H1 (cell line): Measurements from ENCODE around the gene RGL3. TPM values are rescaled to one million over a fixed set of nuclear protein-coding genes. Genes with fewer than 3 reads are reported as not detected.

Source experiments
- CTCF ChIA-PET: fragments of 300-600 bp; sonication (Branson Sonifier 250); formaldehyde crosslinking; loops from one replicate; lab custom pipeline; 2021; ENCODE audit not compliant: partially characterized antibody; lab: Charles Lee
- POLR2A ChIA-PET: fragments of 300-600 bp; sonication (Branson Sonifier 250); formaldehyde crosslinking; loops from one replicate; lab custom pipeline; 2021; ENCODE audit warnings: inconsistent platforms; ENCODE audit not compliant: partially characterized antibody; lab: Charles Lee
- DNase-seq, 2 experiments: peaks; one replicate each; pipeline versions ENCODE4 v3.0.0 to v3.0.0-alpha.2; 2010 to 2022; ENCODE audit warnings: low spot score in 2 of 2, low read depth in 1 of 2, mixed read lengths in 1 of 2
- FAIRE-seq: peaks from 2 replicates; lab custom pipeline; 2011; peaks lifted over from hg19 to GRCh38; lab: Jason Lieb, UNC
- H2AFZ ChIP-seq: 2 replicates; pipeline ENCODE4 v1.8.1; 2012; ENCODE audit warnings: low read length, inconsistent platforms
- H2AK5ac ChIP-seq: 2 replicates; pipeline ENCODE4 v1.6.1; 2013; ENCODE audit warnings: low read depth, low read length
- H2BK120ac ChIP-seq: replicated peaks from 2 replicates; pipeline ENCODE3; 2013; ENCODE audit warnings: low read depth, low read length, inconsistent platforms
- H2BK12ac ChIP-seq: 2 replicates; pipeline ENCODE4 v1.6.1; 2013; ENCODE audit warnings: low read depth, low read length
- H2BK15ac ChIP-seq: 2 replicates; pipeline ENCODE4 v1.6.1; 2013; ENCODE audit warnings: low read length
- H2BK20ac ChIP-seq: 2 replicates; pipeline ENCODE4 v1.6.1; 2013; ENCODE audit warnings: low read length
- H2BK5ac ChIP-seq: 2 replicates; pipeline ENCODE4 v1.6.1; 2013; ENCODE audit warnings: low read depth, low read length
- H3K14ac ChIP-seq: 2 replicates; pipeline ENCODE4 v1.6.1; 2013; ENCODE audit warnings: inconsistent platforms; ENCODE audit not compliant: insufficient read length
- H3K18ac ChIP-seq: 2 replicates; pipeline ENCODE4 v1.6.1; 2013; ENCODE audit warnings: low read length; ENCODE audit errors: extremely low read depth
- H3K23ac ChIP-seq: 2 replicates; pipeline ENCODE4 v1.6.1; 2013; ENCODE audit warnings: inconsistent platforms; ENCODE audit not compliant: insufficient read length
- H3K23me2 ChIP-seq: 2 replicates; pipeline ENCODE4 v1.6.1; 2013; ENCODE audit warnings: low read depth, low read length
- H3K27ac ChIP-seq: 2 replicates; pipeline ENCODE4 v1.6.1; 2011; ENCODE audit warnings: low read depth, low read length, inconsistent platforms
- H3K27me3 ChIP-seq, 4 experiments: replicated peaks in 1 of 4; 1 replicate in 1 of 4; 2 replicates in 3 of 4; pipeline versions ENCODE4 v1.6.1 to v1.8.1; 2011 to 2013; ENCODE audit warnings: low read length in 3 of 4, mild to moderate bottlenecking in 3 of 4, inconsistent platforms in 2 of 4, mixed read lengths in 2 of 4, moderate library complexity in 1 of 4; ENCODE audit not compliant: control insufficient read depth in 3 of 4, insufficient read depth in 3 of 4; ENCODE audit errors: extremely low read depth in 1 of 4
- H3K36me3 ChIP-seq, 4 experiments: 2 replicates each; pipeline versions ENCODE4 v1.6.1 to v1.8.1; 2011 to 2013; ENCODE audit warnings: mild to moderate bottlenecking in 4 of 4, low read length in 3 of 4, moderate library complexity in 2 of 4, control low read depth in 1 of 4, inconsistent platforms in 1 of 4; ENCODE audit not compliant: insufficient read depth in 4 of 4, control insufficient read depth in 2 of 4
- H3K4ac ChIP-seq: replicated peaks from 2 replicates; pipeline ENCODE3; 2013; ENCODE audit warnings: low read length, low read depth, mixed read lengths, inconsistent platforms; ENCODE audit not compliant: insufficient read length
- H3K4me1 ChIP-seq, 4 experiments: replicated peaks in 1 of 4; 1 replicate in 1 of 4; 2 replicates in 3 of 4; pipeline versions ENCODE4 v1.6.1 to v1.8.1; 2011 to 2013; ENCODE audit warnings: low read length in 3 of 4, inconsistent platforms in 2 of 4, mixed read lengths in 1 of 4; ENCODE audit not compliant: insufficient read depth in 4 of 4, control insufficient read depth in 3 of 4
- H3K4me2 ChIP-seq, 2 experiments: 2 replicates each; pipeline versions ENCODE4 v1.6.1 to v1.8.1; 2011 to 2013; ENCODE audit warnings: low read depth in 2 of 2, low read length in 2 of 2, control low read depth in 1 of 2, inconsistent platforms in 1 of 2, mild to moderate bottlenecking in 1 of 2; ENCODE audit not compliant: insufficient read depth in 1 of 2
- H3K4me3 ChIP-seq, 4 experiments: fragments of 200-600, 300-600 bp in 1 of 4; sonication (generic), shearing (Covaris generic), sonication (Bioruptor Twin) in 1 of 4; 2 replicates each; pipeline versions ENCODE4 v1.5.1 to v1.8.1; 2011 to 2016; ENCODE audit warnings: low read length in 4 of 4, low read depth in 3 of 4, control low read depth in 2 of 4, inconsistent platforms in 2 of 4, mild to moderate bottlenecking in 2 of 4, mixed read lengths in 1 of 4, moderate library complexity in 1 of 4; ENCODE audit not compliant: insufficient read depth in 2 of 4; ENCODE audit errors: extremely low read depth in 1 of 4
- H3K56ac ChIP-seq: replicated peaks from 2 replicates; pipeline ENCODE3; 2013; ENCODE audit warnings: low read depth, mild to moderate bottlenecking, mixed read lengths, low read length, inconsistent platforms; ENCODE audit not compliant: insufficient read length
- H3K79me1 ChIP-seq: 2 replicates; pipeline ENCODE4 v1.6.1; 2013; ENCODE audit warnings: low read depth, low read length, control low read depth
- H3K79me2 ChIP-seq, 2 experiments: 2 replicates each; pipeline versions ENCODE4 v1.6.1 to v1.8.1; 2012 to 2013; ENCODE audit warnings: low read length in 2 of 2, mild to moderate bottlenecking in 2 of 2, inconsistent platforms in 1 of 2; ENCODE audit not compliant: insufficient read depth in 2 of 2, control insufficient read depth in 1 of 2
- H3K9ac ChIP-seq, 4 experiments: replicated peaks in 1 of 4; 1 replicate in 1 of 4; 2 replicates in 3 of 4; pipeline versions ENCODE4 v1.6.1 to v1.8.1; 2011 to 2013; ENCODE audit warnings: low read depth in 3 of 4, low read length in 3 of 4, control low read depth in 2 of 4, mild to moderate bottlenecking in 2 of 4, moderate library complexity in 2 of 4, inconsistent platforms in 1 of 4; ENCODE audit errors: extremely low read depth in 1 of 4
- H3K9me3 ChIP-seq, 2 experiments: 2 replicates each; pipeline versions ENCODE4 v1.6.1 to v1.8.1; 2012 to 2013; ENCODE audit warnings: mild to moderate bottlenecking in 2 of 2, moderate library complexity in 2 of 2, control low read depth in 1 of 2, inconsistent platforms in 1 of 2, low read depth in 1 of 2, low read length in 1 of 2, mixed read lengths in 1 of 2; ENCODE audit not compliant: insufficient read depth in 2 of 2
- H4K20me1 ChIP-seq, 2 experiments: replicated peaks in 1 of 2; 2 replicates each; pipeline versions ENCODE3 to v1.8.1; 2011 to 2013; ENCODE audit warnings: inconsistent platforms in 2 of 2, low read length in 2 of 2, mild to moderate bottlenecking in 1 of 2; ENCODE audit not compliant: insufficient read depth in 2 of 2, control insufficient read depth in 1 of 2
- H4K5ac ChIP-seq: 2 replicates; pipeline ENCODE4 v1.6.1; 2013; ENCODE audit warnings: low read length, low read depth, mixed read lengths, inconsistent platforms; ENCODE audit not compliant: insufficient read length
- H4K8ac ChIP-seq: 2 replicates; pipeline ENCODE4 v1.8.0; 2013; ENCODE audit warnings: mild to moderate bottlenecking, moderate library complexity, low read length, inconsistent platforms; ENCODE audit not compliant: insufficient read depth; ENCODE audit errors: extremely low read depth
- H4K91ac ChIP-seq: replicated peaks from 2 replicates; pipeline ENCODE3; 2013; ENCODE audit warnings: low read length, mixed read lengths, inconsistent platforms; ENCODE audit not compliant: insufficient read length
- CEBPB ChIP-seq: IDR thresholded peaks from 2 replicates; pipeline ENCODE4 v1.6.1; 2012; ENCODE audit warnings: low read depth, low read length
- CREB1 ChIP-seq: IDR thresholded peaks from 2 replicates; pipeline ENCODE4 v1.6.1; 2012; ENCODE audit warnings: inconsistent platforms
- CTBP2 ChIP-seq: IDR thresholded peaks from 2 replicates; pipeline ENCODE4 v1.7.0; 2011; ENCODE audit warnings: borderline replicate concordance, mild to moderate bottlenecking, moderate library complexity, mixed read lengths, low read length; ENCODE audit not compliant: insufficient read depth, insufficient read length
- EGR1 ChIP-seq: IDR thresholded peaks from 2 replicates; pipeline ENCODE4 v1.6.1; 2011; ENCODE audit warnings: low read depth, low read length, borderline replicate concordance
- NANOG ChIP-seq: IDR thresholded peaks from 2 replicates; pipeline ENCODE4 v1.6.1; 2011; ENCODE audit warnings: low read length, low read depth, mild to moderate bottlenecking, inconsistent platforms; ENCODE audit not compliant: insufficient read depth, poor library complexity, severe bottlenecking
- RBBP5 ChIP-seq: IDR thresholded peaks from 2 replicates; pipeline ENCODE4 v1.7.1; 2012; ENCODE audit warnings: low read depth, mild to moderate bottlenecking, inconsistent platforms, low read length, moderate library complexity, borderline replicate concordance
- RFX5 ChIP-seq: IDR thresholded peaks from 2 replicates; pipeline ENCODE4 v1.6.1; 2011; ENCODE audit warnings: low read depth, low read length, improper control_type of control experiment, borderline replicate concordance
- SP2 ChIP-seq: IDR thresholded peaks from 2 replicates; pipeline ENCODE4 v1.6.1; 2012; ENCODE audit warnings: mild to moderate bottlenecking, low read length, inconsistent platforms
- SUZ12 ChIP-seq: fragments of 200-600 bp; sonication (generic); IDR thresholded peaks from 2 replicates; pipeline ENCODE4 v1.6.1; 2012; ENCODE audit warnings: mild to moderate bottlenecking, inconsistent platforms, low read length, moderate library complexity, mixed read lengths
- TAF7 ChIP-seq: optimal IDR thresholded peaks from 2 replicates; pipeline ENCODE3; 2011; ENCODE audit warnings: low read depth, mild to moderate bottlenecking, inconsistent platforms, low read length, moderate library complexity, borderline replicate concordance
- WGBS, 2 experiments: shearing (Covaris generic) in 1 of 2; methylation state at CpG; one replicate each; pipeline versions ENCODE4 v1.1.6 to v1.1.7; 2013 to 2015; ENCODE audit warnings: low lambda C conversion rate in 2 of 2, mixed read lengths in 2 of 2, inconsistent platforms in 1 of 2, low coverage in 1 of 2, missing lambda C conversion rate in 1 of 2; ENCODE audit not compliant: insufficient replicate concordance in 2 of 2, insufficient coverage in 1 of 2, insufficient read length in 1 of 2; ENCODE audit errors: extremely low coverage in 1 of 2, missing lambda C conversion rate in 1 of 2; 5-methylcytosine and 5-hydroxymethylcytosine counted together
- polyA plus RNA-seq, 7 experiments: library from polyadenylated mRNA; depleted of rRNA in 3 of 7; stranded (reverse) in 5 of 7; unstranded in 2 of 7; fragments of >200 nt in 5 of 7; fragments of 200-250 nt in 2 of 7; gene quantifications; 1 replicate in 5 of 7; 2 replicates in 1 of 7; 4 replicates in 1 of 7; pipeline versions ENCODE4 v1.2.1 to v1.2.3, GENCODE V29; 2011 to 2013; ENCODE audit warnings: missing spikeins in 2 of 7, mixed read lengths in 2 of 7
- total RNA-seq: library from RNA; stranded (reverse); fragmentation: NEBNext Ultra II Directional; extraction: Animal tissue kit (Norgen Biotek cat#: 25700); gene quantifications from 2 replicates; pipeline ENCODE4 v1.2.1, GENCODE V29; 2021

The RGL3 gene
- total and polyA plus RNA-seq, 2 of the 8 experiments (the other 6 are each of a cell fraction or from before 2014, with no cell fraction given), result 36.9 to 40.9 TPM

GRCh38 chr19:11347546-11348039, 71.5 kb downstream of the RGL3 start:
- FAIRE-seq (no peak), DNase-seq (no peak)
- Histone ChIP-seq H3K23me2 (peaks cover 14% of the 10 kb centered on the region), H3K9ac (no peak overlapping the region), H3K27ac (no peak overlapping the region), H3K79me1 (peaks cover 5% of the 10 kb centered on the region; the same call in 1 of the 2 replicates), H3K4me1 (peaks cover 0 to 10% (median 6%) of the 10 kb centered on the region in 4 experiments; a peak in 5 of 7 replicates), H3K23ac (no peak overlapping the region), H3K56ac (no peak overlapping the region), H2BK15ac (no peak overlapping the region), H2BK20ac (no peak overlapping the region), H3K9me3 (peaks cover 0 to 6% of the 10 kb centered on the region in 2 experiments; a peak in 1 of 4 replicates), H2AFZ (no peak overlapping the region), H3K18ac (no peak overlapping the region), H2BK120ac (no peak overlapping the region), H3K14ac (no peak overlapping the region), H4K5ac (no peak overlapping the region), H2BK12ac (no peak overlapping the region), H3K79me2 (peaks cover 0 to 3% of the 10 kb centered on the region in 2 experiments; a peak in 1 of 4 replicates), H4K91ac (no peak overlapping the region), H4K8ac (no peak overlapping the region), H3K27me3 (no peaks in the 10 kb centered on the region), H3K4ac (no peak overlapping the region), H3K36me3 (no peaks in the 10 kb centered on the region), H2AK5ac (no peak overlapping the region), H3K4me3 (no peak overlapping the region), H3K4me2 (peak overlapping the region in 1 of 2 experiments; percentile 99; a peak in 1 of 4 replicates), H4K20me1 (no peaks in the 10 kb centered on the region), H2BK5ac (no peak overlapping the region)
- POLR2A ChIA-PET, result interaction anchor here (0.7 to 1.5 kb wide), 4 partner anchors 17 to 59 kb away, joined by 3 to 5 read pairs (median 3); no protein-coding TSS in a partner anchor
- no peak for TF ChIP-seq TAF7
- TF ChIP-seq EGR1, result no peak
- TF ChIP-seq NANOG, result no peak
- no peak for TF ChIP-seq RFX5
- TF ChIP-seq RBBP5, result no peak
- TF ChIP-seq SUZ12, result no peak
- no peak for TF ChIP-seq CEBPB
- no peak for TF ChIP-seq SP2
- TF ChIP-seq CREB1, result no peak
- no peak for TF ChIP-seq CTBP2
- 82% methylated on average over 7 of the region's 7 CpGs; no CpG with 5 or more reads in 1 of the 2 experiments for WGBS, 2 experiments
- CTCF ChIA-PET, result interaction anchor here (0.7 to 1.7 kb wide), 8 partner anchors 9 to 138 kb away, joined by 3 to 5 read pairs (median 4); no protein-coding TSS in a partner anchor
